HCT116 (cell line): ENCODE results near the gene FOXN3. TPM values are rescaled to one million over a fixed set of nuclear protein-coding genes. Genes with fewer than 3 reads are reported as not detected.

Source experiments
- ATAC-seq: fragments of 200-7000 bp; cut with Tn5 transposase; 2 replicates; pipeline ENCODE4 v1.9.1; 2020; ENCODE audit warnings: mild to moderate bottlenecking, moderate library complexity
- BruUV-seq: library from RNA; stranded (reverse); fragments of 400-500 nt; replicated peaks from 2 replicates; lab custom pipeline; 2021; lab: Mats Ljungman, UMichigan
- CTCF ChIA-PET: fragments of 300-600 bp; sonication (Branson Sonifier 250); formaldehyde crosslinking; loops from one replicate; lab custom pipeline; 2021; ENCODE audit warnings: antibody characterized with exemption; lab: Charles Lee
- POLR2A ChIA-PET: fragments of 300-600, 350-600 bp; sonication (Branson Sonifier 250); formaldehyde crosslinking; loops from one replicate; lab custom pipeline; 2021; ENCODE audit warnings: antibody characterized with exemption; lab: Charles Lee
- RAD21 ChIA-PET, 2 experiments: fragments of 300-600 bp; sonication (Branson Sonifier 250); formaldehyde crosslinking; loops; one replicate each; lab custom pipeline; 2023; ENCODE audit warnings: low total read pairs in 2 of 2; ENCODE audit not compliant: uncharacterized antibody in 2 of 2, unreplicated experiment in 2 of 2, low non-redundant PET in 1 of 2; lab: Charles Lee
- DNase-seq: peaks from one replicate; pipeline ENCODE4 v3.0.0-alpha.2; 2010; ENCODE audit warnings: low read depth, low spot score
- H2AFZ ChIP-seq: fragments of 200-600 bp; shearing (Covaris generic), sonication (generic); 2 replicates; pipeline ENCODE4 v1.6.1; 2017; ENCODE audit warnings: low read depth, mixed run types, mixed read lengths, antibody characterized with exemption, low read length; ENCODE audit not compliant: poor library complexity, severe bottlenecking
- H3K27ac ChIP-seq: 2 replicates; pipeline ENCODE4 v1.5.1; 2012; ENCODE audit warnings: low read depth, low read length
- H3K27me3 ChIP-seq: fragments of 200-600 bp; sonication (generic); 2 replicates; pipeline ENCODE4 v1.6.1; 2016; ENCODE audit warnings: mixed run types, low read length, mixed read lengths; ENCODE audit not compliant: insufficient read depth
- H3K36me3 ChIP-seq, 2 experiments: fragments of 200-500 bp in 1 of 2; fragments of 200-600 bp in 1 of 2; sonication (Bioruptor generic) in 1 of 2; sonication (generic) in 1 of 2; 2 replicates each; pipeline versions ENCODE4 v1.5.1 to v1.6.1; 2014 to 2016; ENCODE audit warnings: low read length in 2 of 2, inconsistent platforms in 1 of 2, mixed read lengths in 1 of 2, mixed run types in 1 of 2; ENCODE audit not compliant: insufficient read depth in 2 of 2, control insufficient read depth in 1 of 2
- H3K4me1 ChIP-seq, 2 experiments: fragments of 200-600 bp in 1 of 2; sonication (generic) in 1 of 2; 2 replicates each; pipeline versions ENCODE4 v1.5.1 to v1.6.1; 2012 to 2017; ENCODE audit warnings: low read length in 2 of 2, inconsistent platforms in 1 of 2, mild to moderate bottlenecking in 1 of 2, mixed read lengths in 1 of 2, mixed run types in 1 of 2, moderate library complexity in 1 of 2; ENCODE audit not compliant: insufficient read depth in 2 of 2, control insufficient read depth in 1 of 2
- H3K4me2 ChIP-seq: fragments of 200-600 bp; sonication (generic); 2 replicates; pipeline ENCODE4 v1.6.1; 2017; ENCODE audit warnings: mixed run types, low read length, mixed read lengths
- H3K4me3 ChIP-seq, 2 experiments: fragments of 200-600 bp in 1 of 2; sonication (generic) in 1 of 2; replicated peaks in 1 of 2; 2 replicates each; pipeline ENCODE4 v1.5.1; 2011 to 2016; ENCODE audit warnings: low read length in 2 of 2, control low read depth in 1 of 2, low read depth in 1 of 2, mild to moderate bottlenecking in 1 of 2, mixed read lengths in 1 of 2, mixed run types in 1 of 2
- H3K79me2 ChIP-seq: fragments of 200-600 bp; sonication (generic); 2 replicates; pipeline ENCODE4 v1.6.1; 2017; ENCODE audit warnings: mild to moderate bottlenecking, mixed run types, low read length, moderate library complexity, mixed read lengths; ENCODE audit not compliant: insufficient read depth
- H3K9ac ChIP-seq: fragments of 200-600 bp; sonication (generic); 2 replicates; pipeline ENCODE4 v1.6.1; 2016; ENCODE audit warnings: low read length, mixed read lengths
- H3K9me2 ChIP-seq: fragments of 200-600 bp; sonication (generic), shearing (Covaris generic); 2 replicates; pipeline ENCODE4 v1.6.1; 2017; ENCODE audit warnings: mixed run types, mild to moderate bottlenecking, moderate library complexity; ENCODE audit not compliant: insufficient read depth
- H3K9me3 ChIP-seq, 2 experiments: fragments of 200-500 bp in 1 of 2; fragments of 200-600 bp in 1 of 2; sonication (Bioruptor generic) in 1 of 2; sonication (generic) in 1 of 2; 2 replicates each; pipeline ENCODE4 v1.6.1; 2014 to 2017; ENCODE audit warnings: low read length in 2 of 2, mixed read lengths in 2 of 2, inconsistent platforms in 1 of 2, low read depth in 1 of 2, mild to moderate bottlenecking in 1 of 2, mixed run types in 1 of 2, moderate library complexity in 1 of 2; ENCODE audit not compliant: control insufficient read depth in 1 of 2, insufficient read depth in 1 of 2
- H4K20me1 ChIP-seq: fragments of 200-600 bp; sonication (generic), shearing (Covaris generic); 2 replicates; pipeline ENCODE4 v1.6.1; 2017; ENCODE audit warnings: mixed run types, mild to moderate bottlenecking, moderate library complexity; ENCODE audit not compliant: insufficient read depth
- ATF3 ChIP-seq: IDR thresholded peaks from 2 replicates; pipeline ENCODE4 v1.6.1; 2012
- CEBPB ChIP-seq: IDR thresholded peaks from 2 replicates; pipeline ENCODE4 v1.6.1; 2012; ENCODE audit warnings: low read depth
- ELF1 ChIP-seq: IDR thresholded peaks from 2 replicates; pipeline ENCODE4 v1.6.1; 2012; ENCODE audit warnings: low read depth, borderline replicate concordance
- EZH2 ChIP-seq: fragments of 200-600 bp; sonication (generic); IDR thresholded peaks from 2 replicates; pipeline ENCODE4 v1.6.1; 2017; ENCODE audit warnings: antibody characterized with exemption, mixed run types
- JUND ChIP-seq: IDR thresholded peaks from 2 replicates; pipeline ENCODE4 v1.6.1; 2012
- MAX ChIP-seq: IDR thresholded peaks from 2 replicates; pipeline ENCODE4 v1.6.1; 2012
- POLR2A ChIP-seq: IDR thresholded peaks from 2 replicates; pipeline ENCODE4 v1.7.0; 2011; ENCODE audit warnings: borderline replicate concordance; ENCODE audit not compliant: insufficient read depth, insufficient read length; ENCODE audit errors: extremely low read depth
- POLR2AphosphoS5 ChIP-seq: IDR thresholded peaks from 2 replicates; pipeline ENCODE4 v1.6.1; 2011; ENCODE audit warnings: mild to moderate bottlenecking, low read depth, low read length, moderate library complexity
- RAD21 ChIP-seq: IDR thresholded peaks from 2 replicates; pipeline ENCODE4 v1.6.1; 2012; ENCODE audit warnings: low read depth, mild to moderate bottlenecking
- REST ChIP-seq: IDR thresholded peaks from 2 replicates; pipeline ENCODE4 v1.6.1; 2012; ENCODE audit warnings: low read depth
- SP1 ChIP-seq: IDR thresholded peaks from 2 replicates; pipeline ENCODE4 v1.6.1; 2012; ENCODE audit warnings: low read depth
- SRF ChIP-seq: IDR thresholded peaks from 2 replicates; pipeline ENCODE4 v1.6.1; 2012; ENCODE audit warnings: low read depth
- TCF7L2 ChIP-seq: IDR thresholded peaks from 2 replicates; pipeline ENCODE4 v1.7.0; 2011; ENCODE audit warnings: borderline replicate concordance, inconsistent platforms; ENCODE audit not compliant: insufficient read depth, insufficient read length; ENCODE audit errors: extremely low read depth
- YY1 ChIP-seq: IDR thresholded peaks from 2 replicates; pipeline ENCODE4 v1.6.1; 2011; ENCODE audit warnings: low read length, low read depth, moderate library complexity, mild to moderate bottlenecking; ENCODE audit not compliant: insufficient replicate concordance; ENCODE audit errors: extremely low read depth
- ZFX ChIP-seq: fragments of 450-650 bp; IDR thresholded peaks from 2 replicates; pipeline ENCODE4 v1.6.1; 2017
- ZNF274 ChIP-seq: fragments of 200-500 bp; sonication (Bioruptor generic); IDR thresholded peaks from 2 replicates; pipeline ENCODE4 v1.6.1; 2014; ENCODE audit warnings: mild to moderate bottlenecking, low read depth, low read length, inconsistent platforms
- intact Hi-C: fragments of 100-400 bp; cut with micrococcal nuclease; formaldehyde crosslinking; loops from 2 replicates; pipeline ENCODE4 v1.10.0; 2022
- total RNA-seq: library from RNA; stranded (reverse); gene quantifications from one replicate; pipeline ENCODE4 v1.2.1, GENCODE V29; 2021; ENCODE audit not compliant: unreplicated experiment
- TF ChIP-seq, protein P1 (sequence below), 3 experiments: fragments of 200-600 bp in 1 of 3; sonication (generic) in 1 of 3; IDR thresholded peaks in 2 of 3; conservative IDR thresholded peaks in 1 of 3; 2 replicates each; pipeline ENCODE4 v1.5.1; 2012 to 2017; ENCODE audit warnings: low read depth in 2 of 3, low read length in 2 of 3, antibody characterized with exemption in 1 of 3, borderline replicate concordance in 1 of 3, control low read depth in 1 of 3, mild to moderate bottlenecking in 1 of 3, mixed read lengths in 1 of 3, mixed run types in 1 of 3, moderate library complexity in 1 of 3; ENCODE audit not compliant: insufficient read depth in 1 of 3

The FOXN3 gene
- total RNA-seq, 1 experiment from 2014 or later = 20.0 TPM

GRCh38 chr14:89379891-89380820, 36.9 kb downstream of the FOXN3 start:
- ATAC-seq (no peak), DNase-seq (no peak)
- no TSS peak for BruUV-seq
- Histone ChIP-seq H3K4me2 (no peak overlapping the region), H3K27me3 (no peaks in the 10 kb centered on the region), H2AFZ (no peak overlapping the region), H3K79me2 (no peaks in the 10 kb centered on the region), H3K9me2 (no peaks in the 10 kb centered on the region), H3K36me3 (no peaks in the 10 kb centered on the region), H3K9ac (no peak overlapping the region), H3K27ac (no peak overlapping the region), H3K4me1 (no peaks in the 10 kb centered on the region), H3K4me3 (no peak overlapping the region), H4K20me1 (no peaks in the 10 kb centered on the region), H3K9me3 (no peaks in the 10 kb centered on the region)
- ChIA-PET RAD21 (no interaction called here), CTCF (no interaction called here), POLR2A (no interaction called here)
- intact Hi-C loops = no loop called here
- TF ChIP-seq MAX (no peak), POLR2AphosphoS5 (no peak), EZH2 (no peak), SRF (no peak), CEBPB (no peak), TCF7L2 (no peak), SP1 (no peak), REST (no peak), RAD21 (no peak), JUND (no peak), POLR2A (no peak), ATF3 (no peak), ZNF274 (no peak), YY1 (no peak), ELF1 (no peak), ZFX (no peak)
- TF ChIP-seq, protein P1, sequence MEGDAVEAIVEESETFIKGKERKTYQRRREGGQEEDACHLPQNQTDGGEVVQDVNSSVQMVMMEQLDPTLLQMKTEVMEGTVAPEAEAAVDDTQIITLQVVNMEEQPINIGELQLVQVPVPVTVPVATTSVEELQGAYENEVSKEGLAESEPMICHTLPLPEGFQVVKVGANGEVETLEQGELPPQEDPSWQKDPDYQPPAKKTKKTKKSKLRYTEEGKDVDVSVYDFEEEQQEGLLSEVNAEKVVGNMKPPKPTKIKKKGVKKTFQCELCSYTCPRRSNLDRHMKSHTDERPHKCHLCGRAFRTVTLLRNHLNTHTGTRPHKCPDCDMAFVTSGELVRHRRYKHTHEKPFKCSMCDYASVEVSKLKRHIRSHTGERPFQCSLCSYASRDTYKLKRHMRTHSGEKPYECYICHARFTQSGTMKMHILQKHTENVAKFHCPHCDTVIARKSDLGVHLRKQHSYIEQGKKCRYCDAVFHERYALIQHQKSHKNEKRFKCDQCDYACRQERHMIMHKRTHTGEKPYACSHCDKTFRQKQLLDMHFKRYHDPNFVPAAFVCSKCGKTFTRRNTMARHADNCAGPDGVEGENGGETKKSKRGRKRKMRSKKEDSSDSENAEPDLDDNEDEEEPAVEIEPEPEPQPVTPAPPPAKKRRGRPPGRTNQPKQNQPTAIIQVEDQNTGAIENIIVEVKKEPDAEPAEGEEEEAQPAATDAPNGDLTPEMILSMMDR (IDR thresholded peaks at IDR 0.05 in 2 of 3, conservative IDR thresholded peaks at IDR 0.05 in 1 of 3; ENCODE audit: borderline replicate concordance in 1 of 3, insufficient read depth in 1 of 3, low read depth in 2 of 3, low read length in 2 of 3) = no peak
